ENCODE measurements around the gene INS. TPM values are rescaled to one million over a fixed set of nuclear protein-coding genes. Genes with fewer than 3 reads are reported as not detected.

INS gene
- total and polyA plus RNA-seq, 2 of the 13 experiments (the other 11 are each of a cell fraction or from before 2014, with no cell fraction given) = not detected

- CTCF ChIA-PET (ENCODE audit: low intra/inter-chr PET ratio, low total read pairs) = no interaction called here
- TF ChIP-seq ZNF12 (CRISPR knock-in tag; IDR thresholded peaks at IDR 0.05) = no peak
- TF ChIP-seq FOXO1 (CRISPR knock-in tag; IDR thresholded peaks at IDR 0.05) = no peak
- no peak for TF ChIP-seq SMARCE1 (IDR thresholded peaks at IDR 0.05; ENCODE audit: borderline replicate concordance)
- TF ChIP-seq ZMYM3 (CRISPR knock-in tag; IDR thresholded peaks at IDR 0.05) = no peak
- no peak for TF ChIP-seq RFX3 (CRISPR knock-in tag; IDR thresholded peaks at IDR 0.05)
- 0 out of 2 replicates have a peak, but pooled peaks have one; percentile 31 for TF ChIP-seq ZNF34 (CRISPR knock-in tag; IDR thresholded peaks at IDR 0.05; ENCODE audit: borderline replicate concordance)
- TF ChIP-seq ZNF446 (CRISPR knock-in tag; IDR thresholded peaks at IDR 0.05) = 0 out of 2 replicates have a peak, but pooled peaks have one; percentile 0
- no peak for TF ChIP-seq ZNF570 (CRISPR knock-in tag; IDR thresholded peaks at IDR 0.05; ENCODE audit: borderline replicate concordance)
- TF ChIP-seq ZNF367 (CRISPR knock-in tag; IDR thresholded peaks at IDR 0.05; ENCODE audit: borderline replicate concordance) = no peak
- TF ChIP-seq TRAFD1 (CRISPR knock-in tag; IDR thresholded peaks at IDR 0.05; ENCODE audit: borderline replicate concordance) = no peak
- no peak for TF ChIP-seq ZBTB40 (IDR thresholded peaks at IDR 0.05)
- TF ChIP-seq ZBTB40 (CRISPR knock-in tag; IDR thresholded peaks at IDR 0.05) = peak; percentile 3; the same call in 1 of the 2 replicates
- TF ChIP-seq CCAR2 (optimal IDR thresholded peaks at IDR 0.05; ENCODE audit: low read depth, low read length) = no peak
- TF ChIP-seq PITX1 (CRISPR knock-in tag; IDR thresholded peaks at IDR 0.05) = 0 out of 2 replicates have a peak, but pooled peaks have one; percentile 27
Measured at GRCh38 chr11:2132874-2133240, 28.2 kb downstream of the INS start.

More at GRCh38 chr11:2132874-2133240, 28.2 kb downstream of the INS start:
- no peak overlapping the region for H2AFZ ChIP-seq (ENCODE audit: low read length)
- ATAC-seq (no peak), DNase-seq (ENCODE audit: low spot score) (no peak), FAIRE-seq (no peak)
- peaks cover 15% of the 10 kb centered on the region for H3K79me2 ChIP-seq (ENCODE audit: insufficient read depth, low read length)
- BruUV-seq (replicated peaks) = no TSS peak
- H4K20me1 ChIP-seq (ENCODE audit: insufficient read depth, low read length) = peaks cover 71% of the 10 kb centered on the region
- H3K27me3 ChIP-seq (ENCODE audit: control insufficient read depth in 1 of 2, insufficient read depth in 2 of 2, low read length in 2 of 2) = no peaks in the 10 kb centered on the region
- POLR2A ChIA-PET = interaction anchor here (1.9 kb wide), 1 partner anchor 143 kb away, joined by 6 read pairs; no protein-coding TSS in a partner anchor
- H3K9me3 ChIP-seq (ENCODE audit: low read length) = no peaks in the 10 kb centered on the region
- intact Hi-C loops (cut with micrococcal nuclease; ENCODE audit: unreplicated experiment) = no loop called here
- WGBS (ENCODE audit: low lambda C conversion rate) = 94% methylated on average over 15 of the region's 24 CpGs
- peaks cover 28% of the 10 kb centered on the region for H3K4me1 ChIP-seq (ENCODE audit: insufficient read depth, low read length)
- in situ Hi-C loops (cut with HindIII; ENCODE audit: extremely low pct_ligation_motif_present, low pct_unique_long_range_greater_than_20kb) = no loop called here
- no peak overlapping the region for H3K4me3 ChIP-seq (replicated peaks in 1 of 3; ENCODE audit: insufficient read depth in 1 of 3, low read depth in 2 of 3, low read length in 3 of 3)
- H3K36me3 ChIP-seq (replicated peaks in 1 of 2; ENCODE audit: control insufficient read depth in 1 of 2, insufficient read depth in 2 of 2, low read length in 2 of 2) = peaks cover 24 to 47% of the 10 kb centered on the region in 2 experiments; a peak in 4 of 5 replicates
- H3K9ac ChIP-seq (ENCODE audit: insufficient read depth, low read depth, low read length) = no peak overlapping the region
- H3K27ac ChIP-seq (ENCODE audit: extremely low read length, insufficient read depth, low read length) = no peak overlapping the region
- no peak overlapping the region for H3K4me2 ChIP-seq (ENCODE audit: low read depth, low read length)

Data from HepG2 (cell line).